OCI-LY7 (cell line): ENCODE data around the gene ZNF438. TPM values are rescaled to one million over a fixed set of nuclear protein-coding genes. Genes with fewer than 3 reads are reported as not detected.

Experiments used
- BruUV-seq: library from RNA; stranded (reverse); fragments of 400-500 nt; replicated peaks from 2 replicates; lab custom pipeline; 2021; lab: Mats Ljungman, UMichigan
- CTCF ChIA-PET: fragments of 300-600 bp; sonication (Branson Sonifier 250); formaldehyde crosslinking; loops from one replicate; lab custom pipeline; 2022; ENCODE audit warnings: antibody characterized with exemption; ENCODE audit not compliant: unreplicated experiment; lab: Charles Lee
- POLR2A ChIA-PET: fragments of 300-600 bp; sonication (Branson Sonifier 250); formaldehyde crosslinking; loops from one replicate; lab custom pipeline; 2022; ENCODE audit warnings: antibody characterized with exemption; lab: Charles Lee
- DNase-seq: peaks from one replicate; pipeline ENCODE4 v3.0.0-alpha.2; 2015; ENCODE audit warnings: low spot score
- H2AFZ ChIP-seq: fragments of 200-600 bp; sonication (generic), shearing (Covaris generic); 2 replicates; pipeline ENCODE4 v1.6.1; 2014; ENCODE audit warnings: mild to moderate bottlenecking, antibody characterized with exemption, low read length, moderate library complexity
- H3K27ac ChIP-seq: fragments of 200-600 bp; sonication (generic); 2 replicates; pipeline ENCODE4 v1.5.1; 2014; ENCODE audit warnings: mixed run types, low read depth, mild to moderate bottlenecking, moderate library complexity, low read length, inconsistent platforms; ENCODE audit not compliant: poor library complexity, severe bottlenecking
- H3K36me3 ChIP-seq: fragments of 200-600 bp; sonication (generic); 2 replicates; pipeline ENCODE4 v1.6.1; 2014; ENCODE audit warnings: mild to moderate bottlenecking, antibody characterized with exemption, low read length, moderate library complexity, mixed read lengths; ENCODE audit not compliant: insufficient read depth
- H3K4me1 ChIP-seq: fragments of 200-600 bp; sonication (generic); 2 replicates; pipeline ENCODE4 v1.5.1; 2014; ENCODE audit warnings: mild to moderate bottlenecking, low read length; ENCODE audit not compliant: insufficient read depth, poor library complexity, severe bottlenecking
- H3K4me2 ChIP-seq: fragments of 200-600 bp; sonication (generic); 2 replicates; pipeline ENCODE4 v1.6.1; 2014; ENCODE audit warnings: mild to moderate bottlenecking, low read length
- H3K4me3 ChIP-seq: fragments of 200-600 bp; sonication (generic); 2 replicates; pipeline ENCODE4 v1.5.1; 2014; ENCODE audit warnings: mild to moderate bottlenecking, low read depth, low read length; ENCODE audit not compliant: poor library complexity, severe bottlenecking
- H3K79me2 ChIP-seq: fragments of 200-600 bp; sonication (generic); 2 replicates; pipeline ENCODE4 v1.6.1; 2016; ENCODE audit warnings: low read depth, mild to moderate bottlenecking, low read length, moderate library complexity, mixed read lengths; ENCODE audit not compliant: insufficient read depth
- H3K9me2 ChIP-seq: fragments of 200-600 bp; sonication (generic); 2 replicates; pipeline ENCODE4 v1.6.1; 2016; ENCODE audit warnings: mild to moderate bottlenecking, low read length, mixed read lengths; ENCODE audit not compliant: insufficient read depth
- H3K9me3 ChIP-seq: fragments of 200-600 bp; sonication (generic); 2 replicates; pipeline ENCODE4 v1.6.1; 2014; ENCODE audit warnings: mild to moderate bottlenecking, mixed run types, low read length, mixed read lengths
- H4K20me1 ChIP-seq: fragments of 200-600 bp; sonication (generic); 2 replicates; pipeline ENCODE4 v1.6.1; 2014; ENCODE audit warnings: mild to moderate bottlenecking, antibody characterized with exemption, low read length, moderate library complexity, mixed read lengths; ENCODE audit not compliant: insufficient read depth
- EZH2phosphoT487 ChIP-seq: fragments of 200-600 bp; sonication (generic); IDR thresholded peaks from 2 replicates; pipeline ENCODE4 v1.6.1; 2018; ENCODE audit warnings: low read depth, borderline replicate concordance, mild to moderate bottlenecking, mixed run types, antibody characterized with exemption, low read length, moderate library complexity, mixed read lengths
- intact Hi-C: fragments of 100-400 bp; cut with micrococcal nuclease; formaldehyde crosslinking; loops from one replicate; pipeline ENCODE4 v1.10.0; 2022; ENCODE audit not compliant: unreplicated experiment
- total RNA-seq, 2 experiments: library from RNA; depleted of rRNA in 1 of 2; stranded (reverse); fragments of >200 nt in 1 of 2; shearing (Covaris generic) in 1 of 2; gene quantifications; 2 replicates each; pipeline ENCODE4 v1.2.3, GENCODE V29; 2014 to 2022
- TF ChIP-seq, protein P1 (sequence below): fragments of 200-600 bp; sonication (generic); conservative IDR thresholded peaks from 2 replicates; pipeline ENCODE4 v1.5.1; 2014; ENCODE audit warnings: mild to moderate bottlenecking, antibody characterized with exemption, low read length, moderate library complexity, mixed read lengths

ZNF438 gene
- total RNA-seq, 2 experiments from 2014 or later = 2.0 to 2.5 TPM

DNA sequence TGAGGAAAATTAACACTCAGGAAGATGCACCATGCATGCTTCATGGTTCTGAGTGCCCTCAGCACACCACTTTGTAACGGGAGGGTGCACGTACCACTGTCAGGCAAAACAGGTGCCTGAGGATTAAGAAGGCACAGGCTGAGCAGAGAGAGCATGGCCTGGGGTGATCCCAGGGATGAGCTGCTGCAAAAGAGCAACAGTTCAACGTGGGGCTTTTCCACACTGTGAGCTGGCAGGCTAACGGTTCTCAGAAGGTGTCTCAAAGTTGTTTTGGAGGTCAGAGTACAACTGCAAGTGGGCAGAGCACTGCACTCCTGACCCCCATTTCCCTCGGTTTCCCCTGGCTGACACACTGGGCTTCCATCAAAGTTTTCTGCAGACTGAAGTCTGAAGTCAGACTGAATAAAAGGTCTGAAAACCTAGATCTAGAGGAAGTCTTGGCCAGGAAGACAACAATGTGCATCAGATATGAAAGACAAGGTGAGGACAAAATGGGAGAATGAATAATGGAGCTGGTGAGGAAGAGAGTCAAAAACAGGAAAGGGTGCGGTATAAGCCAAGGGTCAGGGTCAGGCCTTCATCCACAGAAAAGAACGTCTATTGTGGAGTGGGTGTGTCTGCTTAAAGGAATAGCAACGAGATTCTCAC, 20.5 kb downstream of the ZNF438 start:
- H3K9me2 ChIP-seq = no peaks in the 10 kb centered on the region
- no peaks in the 10 kb centered on the region for H3K4me1 ChIP-seq
- no peaks in the 10 kb centered on the region for H3K36me3 ChIP-seq
- no peak for TF ChIP-seq EZH2phosphoT487
- TF ChIP-seq, protein P1, sequence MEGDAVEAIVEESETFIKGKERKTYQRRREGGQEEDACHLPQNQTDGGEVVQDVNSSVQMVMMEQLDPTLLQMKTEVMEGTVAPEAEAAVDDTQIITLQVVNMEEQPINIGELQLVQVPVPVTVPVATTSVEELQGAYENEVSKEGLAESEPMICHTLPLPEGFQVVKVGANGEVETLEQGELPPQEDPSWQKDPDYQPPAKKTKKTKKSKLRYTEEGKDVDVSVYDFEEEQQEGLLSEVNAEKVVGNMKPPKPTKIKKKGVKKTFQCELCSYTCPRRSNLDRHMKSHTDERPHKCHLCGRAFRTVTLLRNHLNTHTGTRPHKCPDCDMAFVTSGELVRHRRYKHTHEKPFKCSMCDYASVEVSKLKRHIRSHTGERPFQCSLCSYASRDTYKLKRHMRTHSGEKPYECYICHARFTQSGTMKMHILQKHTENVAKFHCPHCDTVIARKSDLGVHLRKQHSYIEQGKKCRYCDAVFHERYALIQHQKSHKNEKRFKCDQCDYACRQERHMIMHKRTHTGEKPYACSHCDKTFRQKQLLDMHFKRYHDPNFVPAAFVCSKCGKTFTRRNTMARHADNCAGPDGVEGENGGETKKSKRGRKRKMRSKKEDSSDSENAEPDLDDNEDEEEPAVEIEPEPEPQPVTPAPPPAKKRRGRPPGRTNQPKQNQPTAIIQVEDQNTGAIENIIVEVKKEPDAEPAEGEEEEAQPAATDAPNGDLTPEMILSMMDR = no peak
- no TSS peak for BruUV-seq
- no peaks in the 10 kb centered on the region for H3K9me3 ChIP-seq
- no peak for DNase-seq
- H3K27ac ChIP-seq = no peak overlapping the region
- H3K4me2 ChIP-seq = no peak overlapping the region
- no peak overlapping the region for H2AFZ ChIP-seq
- no peaks in the 10 kb centered on the region for H3K79me2 ChIP-seq
- CTCF ChIA-PET = no interaction called here
- POLR2A ChIA-PET = no interaction called here
- no peaks in the 10 kb centered on the region for H4K20me1 ChIP-seq
- H3K4me3 ChIP-seq = no peak overlapping the region
- intact Hi-C loops = no loop called here

GRCh38 chr10:31010062-31010461, 21.6 kb downstream of the ZNF438 start:
- Histone ChIP-seq H3K79me2 (no peaks in the 10 kb centered on the region), H3K27ac (no peak overlapping the region), H3K4me2 (no peak overlapping the region), H3K9me2 (no peaks in the 10 kb centered on the region), H4K20me1 (no peaks in the 10 kb centered on the region), H3K36me3 (no peaks in the 10 kb centered on the region), H2AFZ (no peak overlapping the region), H3K4me3 (no peak overlapping the region), H3K9me3 (no peaks in the 10 kb centered on the region), H3K4me1 (no peaks in the 10 kb centered on the region)
- POLR2A ChIA-PET = interaction anchor here (0.7 kb wide), 1 partner anchor 22 kb away, joined by 5 read pairs; the partner anchor contains the start of gene ZNF438
- BruUV-seq = no TSS peak
- DNase-seq = no peak
- CTCF ChIA-PET = no interaction called here
- intact Hi-C loops = no loop called here
- no peak for TF ChIP-seq EZH2phosphoT487
- TF ChIP-seq, protein P1 = no peak

DNA sequence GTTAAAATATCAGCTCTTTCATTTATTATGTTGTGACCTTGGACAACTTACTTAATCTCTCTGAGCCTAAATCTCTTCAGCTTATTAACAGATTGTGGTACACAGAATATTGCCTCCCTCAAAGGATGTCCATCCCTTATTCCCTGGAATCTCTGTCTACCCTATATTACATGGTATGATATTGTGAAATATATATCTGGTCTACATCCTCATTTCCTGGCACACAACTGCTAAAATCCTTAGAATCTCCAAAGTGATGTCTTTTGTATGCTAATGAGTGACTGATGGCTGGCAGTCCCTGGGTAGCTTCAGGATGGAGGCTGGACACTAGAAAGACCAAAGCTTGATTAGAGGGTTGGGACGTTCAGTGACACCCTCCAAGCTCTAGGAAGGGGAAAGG, 25.8 kb downstream of the ZNF438 start:
- Histone ChIP-seq H4K20me1 (no peaks in the 10 kb centered on the region), H3K9me2 (no peaks in the 10 kb centered on the region), H3K79me2 (no peaks in the 10 kb centered on the region), H2AFZ (no peak overlapping the region), H3K9me3 (no peaks in the 10 kb centered on the region), H3K4me1 (no peaks in the 10 kb centered on the region), H3K36me3 (no peaks in the 10 kb centered on the region), H3K4me2 (no peak overlapping the region), H3K4me3 (no peak overlapping the region), H3K27ac (no peak overlapping the region)
- ChIA-PET CTCF (no interaction called here), POLR2A (no interaction called here)
- TF ChIP-seq EZH2phosphoT487 = no peak
- TF ChIP-seq, protein P1 = no peak
- no TSS peak for BruUV-seq
- intact Hi-C loops = no loop called here
- no peak for DNase-seq
